ENCODE data around the gene CRYL1. TPM values are rescaled to one million over a fixed set of nuclear protein-coding genes. Genes with fewer than 3 reads are reported as not detected.

Gene CRYL1
- polyA plus RNA-seq, 3 donors = 35.0 to 70.2 (median 51.4) TPM

GRCh38 chr13:20473139-20473538, 52.5 kb downstream of the CRYL1 start:
- peaks cover 0 to 2% of the 10 kb centered on the region in 2 donors for H3K36me3 ChIP-seq (replicated peaks in 1 of 2; ENCODE audit: control insufficient read depth in 1 of 2, insufficient read depth in 2 of 2, low read length in 2 of 2)
- DNase-seq = no peak
- peaks cover 13% of the 10 kb centered on the region for H3K4me1 Mint-ChIP-seq
- no peak overlapping the region for H2AFZ ChIP-seq (ENCODE audit: insufficient read depth, low read depth, low read length, poor library complexity, severe bottlenecking)
- H3K9ac ChIP-seq (ENCODE audit: insufficient read depth, low read length, poor library complexity, severe bottlenecking) = no peak overlapping the region
- H3K4me3 ChIP-seq (replicated peaks in 1 of 3; ENCODE audit: low read depth in 2 of 3, low read length in 3 of 3) = no peak overlapping the region
- peaks cover 12 to 14% of the 10 kb centered on the region in 2 donors for H3K36me3 Mint-ChIP-seq
- H3K27ac Mint-ChIP-seq = peak overlapping the region in 2 of 7 donors; percentile 6 to 39
- H3K4me2 ChIP-seq (replicated peaks; ENCODE audit: extremely low read depth, low read length, poor library complexity, severe bottlenecking) = no peak overlapping the region
- intact Hi-C loops (cut with micrococcal nuclease) = no loop called here
- no peaks in the 10 kb centered on the region for H3K9me3 Mint-ChIP-seq
- no peaks in the 10 kb centered on the region for H3K9me3 ChIP-seq (replicated peaks in 1 of 2; ENCODE audit: control insufficient read depth in 1 of 2, insufficient read depth in 1 of 2, low read length in 2 of 2)
- no peak overlapping the region for H3K4me3 Mint-ChIP-seq
- no peak overlapping the region for H3K27ac ChIP-seq (ENCODE audit: low read depth in 1 of 2, low read length in 2 of 2)
- H3K27me3 ChIP-seq (ENCODE audit: control insufficient read depth in 2 of 2, insufficient read depth in 2 of 2, low read length in 2 of 2) = no peaks in the 10 kb centered on the region
- H3K4me1 ChIP-seq (ENCODE audit: control insufficient read depth in 1 of 2, insufficient read depth in 2 of 2, low read length in 2 of 2) = no peaks in the 10 kb centered on the region
- H3K79me2 ChIP-seq (ENCODE audit: insufficient read depth, low read length) = no peaks in the 10 kb centered on the region
- H3K27me3 Mint-ChIP-seq (ENCODE audit: low read depth in 3 of 3) = peaks cover 0 to 1% (median 0%) of the 10 kb centered on the region in 3 donors
- no peaks in the 10 kb centered on the region for H4K20me1 ChIP-seq (ENCODE audit: insufficient read depth, low read length)
- WGBS (ENCODE audit: insufficient coverage) = 96% methylated on average over 4 of the region's 14 CpGs
- no peak for TF ChIP-seq CTCF (IDR thresholded peaks at IDR 0.05)

- Histone ChIP-seq H3K9ac (ENCODE audit: insufficient read depth, low read length, poor library complexity, severe bottlenecking) (no peak overlapping the region), H3K79me2 (ENCODE audit: insufficient read depth, low read length) (no peaks in the 10 kb centered on the region), H3K4me3 (replicated peaks in 1 of 3; ENCODE audit: low read depth in 2 of 3, low read length in 3 of 3) (no peak overlapping the region), H3K27me3 (ENCODE audit: control insufficient read depth in 2 of 2, insufficient read depth in 2 of 2, low read length in 2 of 2) (no peaks in the 10 kb centered on the region), H3K4me1 (ENCODE audit: control insufficient read depth in 1 of 2, insufficient read depth in 2 of 2, low read length in 2 of 2) (no peaks in the 10 kb centered on the region), H4K20me1 (ENCODE audit: insufficient read depth, low read length) (no peaks in the 10 kb centered on the region), H3K4me2 (replicated peaks; ENCODE audit: extremely low read depth, low read length, poor library complexity, severe bottlenecking) (no peak overlapping the region), H2AFZ (ENCODE audit: insufficient read depth, low read depth, low read length, poor library complexity, severe bottlenecking) (no peak overlapping the region), H3K9me3 (replicated peaks in 1 of 2; ENCODE audit: control insufficient read depth in 1 of 2, insufficient read depth in 1 of 2, low read length in 2 of 2) (no peaks in the 10 kb centered on the region), H3K36me3 (replicated peaks in 1 of 2; ENCODE audit: control insufficient read depth in 1 of 2, insufficient read depth in 2 of 2, low read length in 2 of 2) (peaks cover 0 to 2% of the 10 kb centered on the region in 2 donors), H3K27ac (ENCODE audit: low read depth in 1 of 2, low read length in 2 of 2) (no peak overlapping the region)
- Mint-ChIP-seq H3K4me3 (no peak overlapping the region), H3K36me3 (peaks cover 12 to 14% of the 10 kb centered on the region in 2 donors), H3K27me3 (ENCODE audit: low read depth in 3 of 3) (peaks cover 0 to 2% (median 0%) of the 10 kb centered on the region in 3 donors), H3K9me3 (no peaks in the 10 kb centered on the region), H3K27ac (peak overlapping the region in 1 of 7 donors; percentile 6), H3K4me1 (peaks cover 13% of the 10 kb centered on the region)
- intact Hi-C loops (cut with micrococcal nuclease) = no loop called here
- DNase-seq = no peak
- no peak for TF ChIP-seq CTCF (IDR thresholded peaks at IDR 0.05)
- WGBS (ENCODE audit: insufficient coverage) = 98% methylated on average over 7 of the region's 8 CpGs
These were observed 53.1 kb downstream of the CRYL1 start for GRCh38 chr13:20472531-20472930.
